Measurements from ENCODE around the gene ATP13A2. TPM values are rescaled to one million over a fixed set of nuclear protein-coding genes. Genes with fewer than 3 reads are reported as not detected.

Gene ATP13A2
- total RNA-seq, 1 experiment from 2014 or later = 50.9 TPM

GRCh38 chr1:17046334-17046657, 34.6 kb upstream of the ATP13A2 start:
- BruUV-seq (replicated peaks) = no TSS peak
- 0 out of 2 replicates have a peak, but pooled peaks have one; percentile 5 for TF ChIP-seq CTCF (conservative IDR thresholded peaks at IDR 0.05; ENCODE audit: low read depth, low read length)
- no peak for TF ChIP-seq EZH2 (IDR thresholded peaks at IDR 0.05; ENCODE audit: borderline replicate concordance, low read depth, low read length, poor library complexity, severe bottlenecking)
- Histone ChIP-seq H3K4me3 (ENCODE audit: low read depth, low read length, poor library complexity, severe bottlenecking) (peak overlapping the region; percentile 49), H3K36me3 (ENCODE audit: insufficient read depth, low read length, poor library complexity, severe bottlenecking) (peaks cover 54% of the 10 kb centered on the region), H3K27ac (ENCODE audit: low read depth, low read length, poor library complexity, severe bottlenecking) (no peak overlapping the region), H3K4me1 (ENCODE audit: insufficient read depth, low read length, poor library complexity, severe bottlenecking) (peaks cover 8% of the 10 kb centered on the region), H3K9me3 (ENCODE audit: low read depth, low read length, poor library complexity, severe bottlenecking) (no peaks in the 10 kb centered on the region), H3K27me3 (replicated peaks; ENCODE audit: insufficient read depth, low read depth, low read length, poor library complexity) (no peaks in the 10 kb centered on the region)
- CTCF ChIA-PET = interaction anchor here (0.6 to 1.7 kb wide), 4 partner anchors 77 to 425 kb away, joined by 3 to 12 read pairs (median 4); no protein-coding TSS in a partner anchor
- DNase-seq (ENCODE audit: low spot score) = no peak
- intact Hi-C loops (cut with micrococcal nuclease; ENCODE audit: unreplicated experiment) = loop anchor here (1.0 to 10.0 kb wide), 3 partner anchors 83 to 421 kb away; no protein-coding TSS in a partner anchor
- POLR2A ChIA-PET (ENCODE audit: low non-redundant PET) = no interaction called here

- peak overlapping the region; percentile 57 for H3K27ac ChIP-seq (ENCODE audit: low read depth, low read length, poor library complexity, severe bottlenecking)
- ChIA-PET POLR2A (ENCODE audit: low non-redundant PET) (no interaction called here), CTCF (interaction anchor here (0.6 to 1.7 kb wide), 4 partner anchors 78 to 425 kb away, joined by 3 to 12 read pairs (median 4); no protein-coding TSS in a partner anchor)
- peaks cover 8% of the 10 kb centered on the region for H3K4me1 ChIP-seq (ENCODE audit: insufficient read depth, low read length, poor library complexity, severe bottlenecking)
- peak overlapping the region; percentile 49 for H3K4me3 ChIP-seq (ENCODE audit: low read depth, low read length, poor library complexity, severe bottlenecking)
- no peak for TF ChIP-seq EZH2 (IDR thresholded peaks at IDR 0.05; ENCODE audit: borderline replicate concordance, low read depth, low read length, poor library complexity, severe bottlenecking)
- peak; percentile 82 for TF ChIP-seq CTCF (conservative IDR thresholded peaks at IDR 0.05; ENCODE audit: low read depth, low read length)
- intact Hi-C loops (cut with micrococcal nuclease; ENCODE audit: unreplicated experiment) = loop anchor here (1.0 to 10.0 kb wide), 3 partner anchors 82 to 421 kb away; no protein-coding TSS in a partner anchor
- H3K36me3 ChIP-seq (ENCODE audit: insufficient read depth, low read length, poor library complexity, severe bottlenecking) = peaks cover 54% of the 10 kb centered on the region
- DNase-seq (ENCODE audit: low spot score) = peak; percentile 82
- no peaks in the 10 kb centered on the region for H3K27me3 ChIP-seq (replicated peaks; ENCODE audit: insufficient read depth, low read depth, low read length, poor library complexity)
- no peaks in the 10 kb centered on the region for H3K9me3 ChIP-seq (ENCODE audit: low read depth, low read length, poor library complexity, severe bottlenecking)
- no TSS peak for BruUV-seq (replicated peaks)
Observed at GRCh38 chr1:17045634-17046333, 34.1 kb upstream of the ATP13A2 start.

- ChIA-PET POLR2A (ENCODE audit: low non-redundant PET) (no interaction called here), CTCF (interaction anchor here (1.7 kb wide), 1 partner anchor 93 kb away, joined by 12 read pairs; no protein-coding TSS in a partner anchor)
- no peak for DNase-seq (ENCODE audit: low spot score)
- BruUV-seq (replicated peaks) = no TSS peak
- Histone ChIP-seq H3K9me3 (ENCODE audit: low read depth, low read length, poor library complexity, severe bottlenecking) (no peaks in the 10 kb centered on the region), H3K27ac (ENCODE audit: low read depth, low read length, poor library complexity, severe bottlenecking) (no peak overlapping the region), H3K27me3 (replicated peaks; ENCODE audit: insufficient read depth, low read depth, low read length, poor library complexity) (no peaks in the 10 kb centered on the region), H3K4me1 (ENCODE audit: insufficient read depth, low read length, poor library complexity, severe bottlenecking) (peaks cover 8% of the 10 kb centered on the region), H3K36me3 (ENCODE audit: insufficient read depth, low read length, poor library complexity, severe bottlenecking) (peaks cover 51% of the 10 kb centered on the region), H3K4me3 (ENCODE audit: low read depth, low read length, poor library complexity, severe bottlenecking) (no peak overlapping the region)
- no peak for TF ChIP-seq CTCF (conservative IDR thresholded peaks at IDR 0.05; ENCODE audit: low read depth, low read length)
- TF ChIP-seq EZH2 (IDR thresholded peaks at IDR 0.05; ENCODE audit: borderline replicate concordance, low read depth, low read length, poor library complexity, severe bottlenecking) = no peak
- intact Hi-C loops (cut with micrococcal nuclease; ENCODE audit: unreplicated experiment) = loop anchor here (10.0 kb wide), 1 partner anchor 420 kb away; no protein-coding TSS in a partner anchor
Observed at GRCh38 chr1:17045150-17045549, 33.4 kb upstream of the ATP13A2 start.

Data from A673 (cell line).